GM21786 (cell line): ENCODE results near the gene SSBP4.

ENCODE experiments used
- ATAC-seq: cut with Tn5 transposase; IDR thresholded peaks from one replicate; pipeline ENCODE4 v1.9.1; 2021; ENCODE audit not compliant: unreplicated experiment

SSBP4 gene

GRCh38 chr19:18431351-18432197 is 12.4 kb downstream of the SSBP4 start:
- ATAC-seq, result no peak

GRCh38 chr19:18432275-18433014 is 13.2 kb downstream of the SSBP4 start:
- ATAC-seq, result no peak

DNA sequence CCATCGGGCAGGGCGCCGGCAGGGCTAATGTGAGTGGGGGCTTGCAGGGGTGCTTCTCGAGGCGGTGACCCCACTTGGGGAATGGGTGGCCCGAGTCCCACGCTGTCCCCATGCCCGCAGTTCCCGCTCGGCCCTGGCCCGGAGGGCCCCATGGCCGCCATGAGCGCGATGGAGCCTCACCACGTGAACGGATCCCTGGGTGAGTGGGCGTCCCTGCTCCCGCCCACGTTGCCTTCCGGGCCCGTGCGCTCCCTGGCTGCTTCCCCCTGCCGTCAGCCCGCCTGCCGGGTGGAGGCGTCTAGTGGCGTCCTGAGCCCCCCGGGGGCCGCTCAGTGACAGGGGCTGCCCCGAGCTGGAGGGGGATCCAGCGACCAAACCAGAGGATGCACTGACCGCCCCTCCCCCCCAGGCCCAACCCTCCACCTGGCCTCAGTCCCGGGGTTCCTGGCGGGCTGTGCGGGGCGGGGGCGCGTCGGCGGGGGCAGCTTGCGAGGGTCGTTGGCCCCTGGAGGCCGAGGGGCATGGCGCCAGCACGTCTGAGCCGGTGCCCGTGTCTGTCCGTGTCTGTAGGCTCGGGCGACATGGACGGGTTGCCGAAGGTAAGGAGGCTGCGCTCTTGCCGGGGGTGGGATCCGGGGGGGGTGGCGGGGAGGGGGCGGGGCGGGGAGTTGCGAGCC is 14.0 kb downstream of the SSBP4 start:
- no peak for ATAC-seq

- no peak for ATAC-seq
These were observed 14.7 kb downstream of the SSBP4 start for GRCh38 chr19:18433735-18434398.

- no peak for ATAC-seq
These were observed 15.4 kb downstream of the SSBP4 start for GRCh38 chr19:18434411-18435175.

GRCh38 chr19:18435178-18435841 is 16.1 kb downstream of the SSBP4 start:
- ATAC-seq, result no peak

- no peak for ATAC-seq
These were observed 16.9 kb downstream of the SSBP4 start for GRCh38 chr19:18435842-18436670.

DNA sequence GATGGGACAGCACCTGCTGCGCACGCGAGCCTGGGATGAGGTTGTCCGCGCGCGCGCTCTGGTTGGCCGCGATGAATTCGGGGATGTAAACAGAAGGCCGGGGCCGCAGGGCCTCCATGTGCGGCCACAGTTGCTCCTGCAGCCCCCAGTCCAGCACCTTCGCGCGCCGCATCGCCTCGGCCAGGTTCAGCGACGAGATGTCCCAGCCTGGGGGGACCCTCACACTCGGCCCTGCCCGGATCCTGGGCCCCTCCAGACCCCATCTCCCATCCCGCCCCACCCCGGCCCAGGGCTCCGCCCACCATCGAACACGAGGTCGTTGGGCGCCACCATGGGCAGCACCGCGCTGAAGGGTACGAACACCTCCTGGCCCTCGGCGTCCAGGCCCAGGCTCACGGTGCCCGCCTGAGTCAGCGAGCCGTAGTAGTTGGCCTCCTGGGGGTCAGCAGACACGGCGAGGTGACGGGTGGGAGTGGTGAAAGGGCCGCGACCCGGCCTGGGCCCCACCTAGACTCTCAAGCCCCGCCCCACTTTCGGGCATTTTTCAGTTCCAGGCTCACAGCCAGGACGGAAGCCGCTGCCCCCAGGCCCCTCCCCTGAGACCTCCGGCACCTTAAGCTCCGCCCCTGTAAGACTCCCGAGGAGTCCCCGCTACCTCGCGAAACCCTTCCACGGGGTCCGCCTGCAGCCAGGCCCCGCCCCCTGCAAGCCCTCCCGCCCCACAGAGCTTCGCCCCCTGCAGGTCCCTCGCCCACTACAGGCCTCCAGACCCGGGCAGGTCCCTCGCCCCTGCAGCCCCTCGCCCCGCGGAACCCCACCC is 17.7 kb downstream of the SSBP4 start:
- ATAC-seq, result no peak

- ATAC-seq, result no peak
These were observed 18.5 kb downstream of the SSBP4 start, which contains the start of gene ISYNA1 for GRCh38 chr19:18437491-18438330. Gene ISYNA1, minus strand, starts transcription at chr19:18438133. Its CDS starts 154 bp downstream, at chr19:18437979.

DNA sequence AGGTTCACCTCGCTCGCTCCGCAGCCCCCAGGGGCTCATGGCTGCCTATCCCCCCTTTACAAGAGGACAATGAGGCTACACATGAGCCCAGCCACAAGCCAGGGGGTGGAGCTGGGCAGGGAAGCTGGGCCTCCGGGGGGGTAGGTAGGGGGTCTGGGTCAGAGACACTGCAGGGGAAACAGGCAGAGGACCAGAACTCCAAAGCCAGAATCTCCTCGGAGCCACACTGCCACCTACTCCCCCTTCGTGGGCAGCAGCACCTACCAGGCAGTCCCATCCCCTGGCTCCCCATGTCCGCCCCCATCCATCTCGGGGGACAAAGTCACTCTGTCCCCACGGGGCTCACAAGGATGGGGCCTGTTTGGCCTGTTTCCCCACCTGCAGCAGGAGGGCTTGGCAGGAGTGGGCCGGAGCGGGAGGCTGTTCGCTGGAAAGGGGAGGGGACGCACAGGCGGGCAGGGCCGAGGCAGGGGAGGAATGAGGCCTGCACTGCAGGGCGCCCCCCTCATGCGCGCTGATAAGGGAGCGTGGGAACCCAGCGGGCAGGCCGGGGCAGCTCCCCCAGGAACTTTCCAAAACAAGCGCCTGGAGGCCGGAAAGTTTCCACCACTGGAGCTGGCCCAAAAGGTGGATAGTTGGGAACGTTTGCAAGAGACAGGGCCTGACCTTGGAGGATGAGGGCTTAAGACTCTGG is 19.3 kb downstream of the SSBP4 start:
- ATAC-seq, result no peak

GRCh38 chr19:18439025-18439909 is 20.1 kb downstream of the SSBP4 start:
- ATAC-seq, result no peak

- no peak for ATAC-seq
These were observed 20.7 kb downstream of the SSBP4 start for GRCh38 chr19:18439910-18440237.

DNA sequence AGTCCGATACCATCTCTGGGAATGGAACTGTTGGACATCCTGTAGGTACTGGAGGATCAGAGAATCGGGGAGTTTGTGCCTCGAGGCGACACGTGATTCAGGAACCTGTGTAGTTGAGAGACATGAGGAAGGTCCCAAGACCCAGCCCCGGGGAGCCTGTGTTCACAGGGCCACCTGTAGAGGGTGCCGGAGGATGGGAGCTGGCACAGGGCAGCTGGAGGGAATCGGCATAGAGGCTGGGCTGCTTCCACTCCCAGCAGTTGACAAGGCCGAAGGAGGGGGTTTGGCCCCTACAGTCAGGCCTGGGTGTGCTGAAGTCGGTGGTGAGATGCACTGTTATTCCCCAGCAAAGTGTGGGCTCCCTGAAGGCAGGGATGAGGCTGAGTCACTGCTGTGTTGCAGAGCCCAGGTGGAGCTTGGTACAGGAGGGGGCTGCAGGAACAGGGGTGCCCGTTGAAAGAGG is 21.2 kb downstream of the SSBP4 start:
- no peak for ATAC-seq

- no peak for ATAC-seq
These were observed 22.0 kb downstream of the SSBP4 start for GRCh38 chr19:18440936-18441803.
